Glomerular endothelial cell (primary cell): ENCODE measurements around the gene SMAD7. TPM values are rescaled to one million over a fixed set of nuclear protein-coding genes. Genes with fewer than 3 reads are reported as not detected.

Experiments used
- DNase-seq: peaks from one replicate; pipeline ENCODE4 v3.0.0-alpha.2; 2011; ENCODE audit warnings: low read depth, low spot score; ENCODE audit errors: extremely low read depth
- total RNA-seq: library from RNA; depleted of rRNA; stranded (reverse); fragments of >200 nt; gene quantifications from 2 replicates; pipeline ENCODE4 v1.2.3, GENCODE V29; 2015

Gene SMAD7
- total RNA-seq, 1 donor from 2014 or later = 14.7 TPM

DNA sequence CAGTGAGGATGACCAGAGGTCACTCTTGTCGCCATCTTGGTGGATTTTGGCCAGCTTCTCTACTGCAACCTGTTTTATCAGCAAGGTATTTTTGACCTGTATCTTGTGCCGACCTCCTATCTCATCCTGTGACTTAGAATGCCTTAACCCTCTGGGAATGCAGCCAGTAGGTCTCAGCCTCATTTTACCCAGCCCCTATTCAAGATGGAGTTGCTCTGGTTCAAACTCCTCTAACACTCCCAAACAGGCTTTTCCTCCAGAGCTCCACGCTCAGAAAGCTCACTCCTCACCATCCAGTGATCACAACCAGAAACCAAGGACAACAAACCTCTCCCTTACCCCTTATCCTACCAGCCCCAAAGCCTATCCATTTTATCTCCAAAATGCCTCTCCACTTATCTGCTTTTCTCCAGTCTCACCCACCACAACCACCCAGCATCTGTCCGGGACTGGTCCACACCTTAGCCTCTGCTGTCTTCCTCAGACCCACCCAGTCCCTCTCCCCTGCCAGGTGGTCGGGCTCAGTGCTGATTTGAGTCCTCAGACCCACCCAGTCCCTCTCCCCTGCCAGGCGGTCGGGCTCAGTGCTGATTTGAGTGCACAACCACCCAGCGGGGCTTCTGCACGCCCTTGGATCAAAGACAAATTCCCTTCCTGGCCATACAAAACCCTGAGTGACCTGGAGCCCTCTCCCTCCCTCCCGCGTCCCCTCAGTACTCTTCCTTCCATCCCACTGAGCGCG, 11.7 kb upstream of the SMAD7 start:
- DNase-seq = no peak

DNA sequence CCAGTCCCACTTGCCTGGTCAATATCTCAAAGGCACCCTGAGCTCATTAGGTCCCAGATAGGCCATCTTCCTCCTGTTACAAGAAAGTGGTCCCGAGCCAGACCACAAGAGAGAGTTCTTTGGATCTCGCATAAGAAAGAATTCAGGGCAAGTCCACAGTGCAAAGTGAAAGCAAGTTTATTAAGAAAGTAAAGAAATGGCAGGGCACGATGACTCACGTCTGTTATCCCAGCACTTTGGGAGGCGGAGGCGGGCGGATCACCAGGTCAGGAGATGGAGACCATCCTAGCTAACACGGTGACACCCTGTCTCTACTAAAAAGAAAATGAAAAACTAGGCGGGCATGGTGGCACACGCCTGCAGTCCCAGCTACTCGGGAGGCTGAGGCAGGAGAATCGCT, 10.8 kb upstream of the SMAD7 start:
- DNase-seq = no peak

DNA sequence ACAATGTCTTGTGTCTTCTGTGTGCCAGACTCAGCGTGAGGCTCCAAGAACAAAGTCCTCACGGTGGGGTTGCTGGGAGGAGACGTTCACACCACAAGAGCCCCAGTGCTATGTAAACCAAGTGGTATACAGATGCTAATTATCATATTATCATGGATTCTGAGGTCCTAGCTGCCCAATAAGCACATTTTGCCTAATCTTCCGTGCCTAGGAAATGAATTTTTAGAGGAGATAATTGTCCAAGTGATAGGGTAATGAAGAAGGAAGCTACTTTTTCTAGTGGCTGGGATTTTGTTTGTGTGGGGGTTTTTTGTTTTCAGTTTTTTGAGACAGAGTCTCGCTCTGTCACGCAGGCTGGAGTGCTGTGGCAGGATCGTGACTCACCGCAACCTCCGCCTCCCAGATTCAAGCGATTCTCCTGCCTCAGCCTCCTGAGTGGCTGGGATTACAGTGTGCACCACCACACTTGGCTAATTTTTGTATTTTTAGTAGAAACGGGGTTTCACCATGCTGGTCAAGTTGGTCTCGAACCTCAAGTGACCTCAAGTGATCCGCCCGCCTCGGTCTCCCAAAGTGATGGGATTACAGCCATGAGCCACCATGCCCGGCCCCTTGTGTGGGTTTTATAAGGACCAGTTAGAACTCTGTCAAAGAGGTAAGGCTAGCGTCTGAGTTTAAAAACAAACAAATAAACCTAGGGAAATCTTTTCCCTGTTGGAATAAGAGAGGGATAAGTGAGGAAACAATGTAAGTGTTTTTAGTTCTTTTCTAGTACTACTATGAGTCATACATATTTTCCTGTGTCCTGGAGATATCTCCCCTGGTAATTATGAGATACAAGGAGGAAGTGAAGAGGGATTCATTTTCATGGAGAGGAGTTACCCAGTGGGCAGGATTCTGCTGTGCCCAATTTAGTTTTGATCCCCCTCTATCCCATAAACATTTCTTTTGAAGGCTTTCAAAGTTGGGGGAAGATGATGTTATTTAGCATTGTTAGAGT, 9.5 kb upstream of the SMAD7 start:
- no peak for DNase-seq

DNA sequence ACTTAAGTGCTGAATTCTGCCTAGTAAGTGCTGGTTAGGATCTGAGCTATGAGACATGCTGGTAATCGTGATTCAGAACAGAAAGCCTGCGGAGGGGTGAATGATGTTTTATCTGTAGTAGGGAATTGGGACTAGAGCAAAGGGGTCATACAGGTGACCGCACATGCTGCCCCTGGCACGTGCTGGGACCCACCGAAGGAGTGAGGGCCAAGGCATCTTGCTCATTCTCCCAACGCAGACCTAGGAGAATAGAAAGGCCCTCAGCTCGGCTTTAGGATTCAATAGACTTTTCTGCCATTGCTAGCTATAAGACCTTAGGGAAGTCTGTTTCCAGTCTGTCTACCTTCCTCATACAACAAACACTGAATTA, 8.8 kb upstream of the SMAD7 start:
- no peak for DNase-seq

DNA sequence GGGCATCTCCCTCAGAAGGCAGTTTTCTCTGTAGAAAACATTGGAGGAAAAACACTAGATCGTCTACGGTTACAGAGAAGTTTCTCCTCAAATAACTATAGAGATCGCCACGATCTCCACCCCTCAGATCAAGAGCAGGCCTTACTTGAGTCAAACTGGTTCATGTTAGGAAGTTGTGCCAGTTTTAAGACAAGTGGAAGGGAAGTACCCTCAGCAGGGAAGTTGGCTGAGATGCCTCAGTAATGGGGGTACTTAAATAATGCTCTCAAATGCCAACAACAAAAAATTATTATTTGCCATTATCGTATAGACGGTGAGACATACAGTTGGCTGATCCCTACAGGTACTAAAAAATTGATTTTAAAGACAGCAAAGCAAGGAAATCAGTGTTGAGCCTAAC, 8.2 kb upstream of the SMAD7 start:
- DNase-seq = no peak

DNA sequence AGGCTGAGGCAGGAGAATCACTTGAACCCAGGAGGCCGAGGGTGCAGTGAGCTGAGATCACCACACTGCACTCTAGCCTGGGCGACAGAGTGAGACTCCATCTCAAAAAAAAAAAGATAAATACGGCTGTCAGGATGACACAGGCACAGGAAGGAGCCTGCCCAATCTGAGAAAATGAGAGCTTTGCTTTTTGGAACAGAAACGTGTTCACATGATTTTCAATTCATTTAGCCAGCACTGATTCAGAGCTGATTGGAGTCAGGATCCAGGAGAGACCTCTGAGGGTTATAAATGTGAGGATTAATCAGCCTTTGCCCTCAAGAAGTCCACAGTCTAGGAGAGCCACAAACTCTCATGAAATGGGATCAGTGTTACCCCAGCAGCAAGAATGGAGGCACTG, 6.9 kb upstream of the SMAD7 start:
- no peak for DNase-seq

DNA sequence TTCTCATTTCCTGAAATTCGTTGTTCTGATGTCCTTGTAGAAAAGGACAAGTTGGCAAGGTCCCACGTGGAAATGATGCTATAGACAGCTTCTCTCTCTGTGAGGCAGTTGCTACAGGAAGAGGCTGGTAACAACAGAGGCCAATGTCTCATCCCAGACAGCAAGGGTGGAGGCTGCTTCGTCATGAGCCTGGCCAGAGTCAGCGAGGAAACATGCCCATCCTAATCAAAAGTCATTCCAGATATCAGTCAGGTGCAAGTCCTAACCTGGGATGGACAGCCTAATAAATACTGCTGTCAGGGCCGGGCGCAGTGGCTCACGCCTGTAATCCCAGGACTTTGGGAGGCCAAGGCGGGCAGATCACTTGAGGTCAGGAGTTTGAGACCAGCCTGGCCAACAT, 6.4 kb upstream of the SMAD7 start:
- DNase-seq = no peak

DNA sequence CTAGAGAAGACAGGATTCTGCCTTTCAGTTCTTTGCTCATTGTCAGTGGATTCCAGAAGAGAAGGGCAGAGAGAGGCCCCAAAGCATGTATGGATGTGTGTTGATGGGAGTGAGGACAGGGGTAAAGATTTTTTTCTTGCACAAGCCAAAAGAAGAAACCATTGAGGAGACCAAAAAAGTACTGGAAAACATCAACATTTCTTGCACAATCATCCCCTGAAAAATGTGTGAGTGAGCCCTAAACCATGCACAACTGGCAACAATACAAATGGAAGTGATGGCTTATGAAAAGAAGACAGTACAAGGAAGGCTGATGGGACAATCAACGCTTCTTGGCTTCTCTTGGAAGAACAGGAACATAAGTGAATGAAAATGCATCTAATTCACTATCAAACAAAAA, 5.6 kb upstream of the SMAD7 start:
- no peak for DNase-seq

DNA sequence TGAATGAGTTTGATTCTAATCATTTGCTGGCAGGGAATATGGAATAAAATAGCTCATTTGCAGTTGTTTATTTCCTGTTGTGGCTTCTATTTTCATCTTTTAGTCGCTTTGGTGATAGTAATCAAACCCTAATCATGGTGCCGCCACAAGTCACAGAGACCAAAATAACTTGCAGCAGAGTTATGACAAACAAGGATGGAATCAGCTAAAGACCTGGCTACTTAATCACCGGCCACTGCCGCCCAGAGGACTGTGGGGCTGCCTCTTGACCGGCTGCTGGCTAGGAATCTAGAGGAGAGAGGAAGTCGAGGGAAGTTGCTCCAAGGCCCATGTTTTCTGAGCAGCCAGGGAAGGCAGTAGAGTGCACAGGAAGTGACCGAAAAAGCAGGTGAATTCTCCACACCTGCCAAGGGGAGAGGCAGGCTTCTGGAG, 5.1 kb upstream of the SMAD7 start:
- DNase-seq = no peak

DNA sequence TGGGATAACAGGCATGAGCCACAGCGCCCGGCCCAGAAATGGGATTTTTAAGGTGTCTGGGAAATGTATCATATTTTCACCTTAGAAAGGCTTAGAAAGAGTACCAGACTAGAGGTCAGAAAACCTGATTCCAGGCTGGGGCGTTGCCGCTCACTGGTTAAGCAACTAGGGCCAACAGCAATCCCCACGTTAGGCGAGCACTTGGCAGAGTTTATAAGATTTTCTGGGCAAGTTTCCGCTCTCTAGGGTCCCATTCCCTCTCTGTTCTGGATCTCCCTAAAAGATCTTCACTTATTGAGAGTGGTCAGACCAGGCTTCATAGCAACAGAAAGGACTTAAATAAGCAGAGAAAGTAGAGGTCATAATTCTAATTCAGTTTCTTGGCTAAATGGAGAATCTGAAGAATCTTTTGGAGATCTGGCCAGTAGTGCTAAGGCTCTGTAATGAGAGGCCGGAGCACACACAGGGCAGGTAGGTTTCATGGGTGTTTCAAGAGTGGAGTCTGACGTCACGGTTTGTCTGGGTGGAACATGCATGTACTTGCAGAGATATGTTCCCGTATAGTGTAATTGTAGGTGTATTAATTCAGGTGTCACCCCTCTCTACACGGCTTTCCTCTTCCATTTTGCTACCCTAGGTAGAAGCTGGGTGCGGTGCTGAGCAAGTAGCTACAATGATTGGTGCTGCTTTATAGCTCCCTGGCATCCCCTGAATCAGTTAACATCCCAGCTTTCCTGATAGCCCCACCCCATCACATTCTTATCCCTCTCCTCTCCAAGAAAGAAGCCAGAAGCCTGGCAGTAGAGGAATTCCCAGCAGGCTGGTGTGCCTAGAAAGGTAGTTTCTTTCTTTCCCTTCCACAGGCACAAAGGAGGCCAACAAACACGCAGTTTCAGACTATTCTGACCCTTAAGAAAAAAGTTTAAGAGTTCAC, 4.4 kb upstream of the SMAD7 start:
- no peak for DNase-seq

DNA sequence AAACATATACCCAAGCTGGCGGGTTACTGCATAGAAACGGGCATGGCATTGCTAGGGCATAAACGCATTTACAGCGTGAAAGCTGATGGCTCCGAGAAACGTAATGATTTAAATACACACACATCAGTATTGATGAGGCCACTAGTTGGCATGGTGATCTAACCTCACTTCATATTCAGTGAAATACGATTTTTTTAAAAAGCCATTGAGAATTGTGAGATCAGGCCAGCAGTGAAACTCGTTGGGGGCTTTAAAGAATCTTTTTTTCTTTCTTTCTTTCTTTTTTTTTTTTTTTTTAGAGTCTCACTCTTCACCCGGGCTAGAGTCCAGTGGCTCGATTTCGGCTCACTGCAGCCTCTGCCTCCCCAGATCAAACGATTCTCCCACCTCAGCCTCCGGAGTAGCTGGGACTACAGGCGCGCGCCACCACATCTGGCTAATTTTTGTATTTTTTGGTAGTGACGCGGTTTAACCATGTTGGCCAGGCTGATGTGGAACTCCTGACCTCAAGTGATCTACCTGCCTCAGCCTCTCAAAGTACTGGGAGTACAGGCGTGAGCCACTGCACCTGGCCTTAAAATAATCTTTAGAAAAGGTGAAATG, 2.4 kb upstream of the SMAD7 start:
- no peak for DNase-seq

DNA sequence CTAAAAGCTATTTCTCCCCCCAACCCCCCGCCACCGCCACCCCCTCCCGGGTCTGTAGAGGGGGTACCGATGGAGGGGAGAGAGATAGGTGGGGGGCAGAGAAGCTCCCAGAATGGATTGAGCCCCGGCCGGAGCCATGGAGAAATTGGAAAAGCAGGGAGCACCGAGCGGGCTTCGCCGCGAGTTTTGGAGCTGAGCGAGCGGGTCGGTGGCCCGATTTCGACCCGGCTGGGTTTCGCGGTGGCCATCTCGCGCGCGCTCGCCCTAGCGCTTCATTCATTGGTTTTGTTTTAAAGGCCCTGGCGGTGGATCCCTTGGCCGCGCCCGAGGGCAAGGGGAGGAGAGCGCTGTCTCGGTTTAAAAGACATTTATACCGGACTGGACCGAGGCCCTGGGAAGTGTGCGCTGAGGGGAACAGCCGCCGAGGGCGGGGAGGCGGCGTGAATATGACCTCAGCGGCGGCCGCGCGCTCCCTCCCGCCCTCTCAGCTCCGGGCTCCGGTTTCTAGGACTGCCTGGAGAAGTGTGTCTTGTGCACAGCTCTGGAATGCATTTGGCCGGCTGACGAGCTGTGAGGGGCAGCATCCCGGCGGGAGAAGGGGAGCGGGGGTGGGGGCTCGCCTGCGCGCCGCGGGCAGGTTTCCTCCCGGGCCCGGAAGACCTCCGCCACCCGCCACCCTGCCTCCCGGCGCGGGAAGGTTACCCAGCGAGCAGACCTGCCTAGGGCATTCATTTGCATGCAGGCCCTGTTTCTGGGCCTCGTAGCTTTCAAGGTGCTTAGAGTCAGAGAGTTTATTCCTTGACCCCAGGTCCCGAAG, 1.7 kb upstream of the SMAD7 start:
- no peak for DNase-seq

DNA sequence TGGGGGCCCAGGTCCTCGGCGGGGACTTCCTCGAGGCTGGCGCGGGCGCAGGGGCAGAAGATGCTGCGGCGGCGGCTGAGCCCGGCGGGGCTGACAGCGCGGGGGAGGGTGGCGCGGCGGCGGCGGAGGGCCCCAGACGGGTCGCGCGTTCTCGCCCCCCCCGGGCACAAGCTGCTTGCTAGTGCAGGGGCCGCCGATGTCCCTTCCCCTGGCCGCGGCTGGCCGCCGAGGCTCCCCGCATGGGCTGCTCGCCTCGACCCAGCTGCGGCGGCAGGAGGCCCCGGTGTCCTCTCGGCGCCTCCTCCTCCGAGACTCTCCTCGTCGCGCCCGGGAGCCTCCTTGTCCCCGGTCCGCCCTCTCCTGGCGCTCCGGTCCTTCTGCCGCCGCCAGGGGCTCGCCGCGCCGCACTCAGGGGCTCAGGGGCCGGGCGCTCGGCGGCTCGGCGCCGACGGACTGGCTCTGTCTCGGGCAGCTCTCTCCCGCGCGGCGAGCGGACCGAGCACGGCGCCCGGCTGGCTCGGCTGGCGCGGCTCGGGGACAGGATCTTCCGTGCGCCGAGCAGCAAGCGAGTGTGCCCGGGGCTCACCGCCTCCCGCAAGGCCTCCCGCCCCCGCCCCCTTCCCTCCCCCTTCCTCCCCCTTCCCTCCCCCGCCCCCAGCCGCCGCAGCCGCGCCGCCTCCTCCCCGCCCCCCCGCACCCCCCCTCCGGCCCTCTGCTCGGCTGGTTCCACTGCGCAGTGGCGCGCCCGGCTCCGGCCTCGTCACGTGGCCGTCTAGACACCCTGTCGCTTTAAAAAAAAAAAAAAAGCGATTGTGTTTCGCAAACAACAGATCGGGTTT, 902 bp upstream of the SMAD7 start:
- DNase-seq = no peak

DNA sequence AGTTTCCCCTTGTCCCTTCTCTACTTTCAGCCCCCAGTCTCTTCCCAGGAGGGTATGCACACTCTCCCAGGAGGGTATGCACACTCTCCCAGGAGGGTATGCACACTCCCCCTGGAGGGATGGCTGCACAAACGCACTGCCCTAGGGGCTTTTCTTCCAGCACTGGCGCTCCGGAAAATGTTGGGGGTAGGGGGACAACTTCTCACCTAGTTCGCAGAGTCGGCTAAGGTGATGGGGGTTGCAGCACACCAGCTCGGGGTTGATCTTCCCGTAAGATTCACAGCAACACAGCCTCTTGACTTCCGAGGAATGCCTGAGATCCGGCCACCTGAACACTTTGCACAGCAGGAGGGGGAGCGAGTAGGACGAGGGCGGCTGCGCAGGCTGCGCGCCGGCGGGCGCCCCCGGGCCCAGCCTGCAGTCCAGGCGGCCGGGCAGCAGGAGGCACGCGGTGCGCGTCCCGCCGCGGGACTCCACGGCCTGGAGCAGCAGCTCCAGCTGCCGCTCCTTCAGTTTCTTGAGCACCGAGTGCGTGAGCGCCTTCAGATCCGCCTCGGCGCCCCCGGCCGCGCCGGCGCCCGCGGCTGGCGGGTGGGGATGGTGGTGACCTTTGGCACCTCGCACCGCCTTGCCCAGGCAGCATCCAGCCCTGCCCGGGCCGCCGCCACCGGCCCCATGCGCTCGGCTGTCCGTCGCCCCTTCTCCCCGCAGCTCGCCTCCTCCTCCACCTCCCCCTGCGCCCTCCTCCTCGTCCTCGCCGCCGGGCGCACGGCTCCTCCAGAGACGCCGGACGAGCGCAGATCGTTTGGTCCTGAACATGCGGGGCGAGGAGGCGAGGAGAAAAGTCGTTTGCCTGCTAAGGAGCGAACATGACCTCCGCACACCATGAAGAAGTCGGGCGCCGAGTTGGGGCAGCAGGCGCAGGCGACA, 894 bp downstream of the SMAD7 start:
- DNase-seq = no peak

DNA sequence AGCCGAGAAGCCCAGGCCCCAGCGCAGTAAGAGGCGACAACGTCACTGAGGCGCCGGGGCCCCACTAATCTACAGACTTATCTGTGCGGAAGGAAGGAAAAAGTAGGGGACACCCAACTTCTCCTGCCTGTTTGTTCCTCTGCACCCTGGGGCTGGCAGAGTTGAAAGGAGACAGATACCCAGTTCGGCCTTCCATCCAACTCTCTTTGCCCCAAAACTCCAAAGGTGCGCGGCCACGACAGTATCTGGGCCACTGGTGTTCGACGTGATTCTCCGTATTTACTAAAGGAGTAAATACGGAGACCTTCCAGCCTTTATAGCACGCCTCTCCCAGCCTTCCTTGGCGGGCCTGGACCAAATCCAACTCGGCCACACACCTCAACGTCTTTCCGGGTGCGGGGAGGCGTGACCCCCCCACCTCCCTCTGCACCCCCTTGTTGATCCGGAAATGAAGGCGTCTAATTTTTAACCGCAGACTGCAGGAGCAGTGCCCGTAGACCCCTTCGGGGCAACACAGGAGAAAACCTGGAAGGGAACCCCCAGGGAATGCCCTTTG, 1.6 kb downstream of the SMAD7 start:
- no peak for DNase-seq

DNA sequence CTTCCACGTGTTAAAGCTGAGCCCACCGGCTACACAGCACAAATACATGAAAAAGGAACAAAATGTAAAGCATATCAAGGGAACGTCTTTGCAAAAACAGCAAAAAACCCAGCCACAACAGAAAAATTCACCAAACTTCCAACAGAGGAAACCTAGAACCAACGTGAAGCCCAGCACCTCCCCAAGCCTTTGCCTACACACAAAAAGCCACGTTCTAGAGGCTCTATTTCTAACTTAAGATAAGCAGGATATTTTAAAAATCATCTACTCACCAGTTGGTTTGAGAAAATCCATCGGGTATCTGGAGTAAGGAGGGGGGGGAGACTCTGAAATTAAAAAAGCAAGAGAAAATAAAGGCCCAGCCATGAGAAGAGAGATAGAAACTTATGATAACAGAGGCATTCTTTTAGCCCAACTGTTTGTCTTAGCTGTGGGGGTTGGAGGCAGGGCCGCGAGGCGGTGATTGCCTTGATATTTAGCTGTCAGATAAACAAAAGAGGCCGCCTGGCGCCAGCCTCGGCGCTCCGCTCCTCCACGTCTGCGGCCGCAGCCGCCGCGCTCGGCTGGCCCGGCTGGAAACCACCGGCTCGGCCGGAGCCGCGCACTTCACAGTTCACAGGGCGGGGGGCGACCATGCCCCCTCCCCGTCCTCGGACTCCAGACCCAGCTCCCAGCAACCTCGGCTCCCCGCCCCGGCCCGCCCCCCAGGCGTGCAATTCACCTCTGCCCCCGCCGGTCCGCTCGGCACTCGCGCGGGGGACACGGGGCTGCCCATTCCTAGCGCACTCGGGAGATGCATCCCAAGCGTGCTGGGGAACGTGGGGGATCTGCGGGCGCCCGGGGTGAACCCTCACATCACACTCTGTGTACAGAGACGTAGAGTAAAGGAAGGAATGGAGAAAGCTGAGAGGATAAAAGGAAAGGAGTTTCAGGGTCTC, 2.4 kb downstream of the SMAD7 start:
- DNase-seq = no peak
